Measurements from ENCODE around the gene PPP1R13B.

GRCh38 chr14:103732868-103733620, 114.3 kb downstream of the PPP1R13B start:
- no peak for TF ChIP-seq POLR2A (IDR thresholded peaks at IDR 0.05)
- TF ChIP-seq CTCF (IDR thresholded peaks at IDR 0.05): no peak

Data from esophagus squamous epithelium (tissue), 4 donors.